Activated CD8-positive, alpha-beta T cell treated with anti-CD3 and anti-CD28 coated beads for 36 hours (primary cell): ENCODE results near the gene MBOAT2. TPM values are rescaled to one million over a fixed set of nuclear protein-coding genes. Genes with fewer than 3 reads are reported as not detected.

Source experiments
- ATAC-seq: fragments of 200-7000 bp; cut with Tn5 transposase; one replicate; pipeline ENCODE4 v1.10.0; 2021; ENCODE audit warnings: mild to moderate bottlenecking, moderate library complexity
- CTCF ChIA-PET: fragments of 350-600 bp; sonication (Branson Sonifier 250); formaldehyde crosslinking; loops from one replicate; lab custom pipeline; 2021; ENCODE audit warnings: antibody characterized with exemption; lab: Charles Lee
- POLR2A ChIA-PET: fragments of 350-600 bp; sonication (Branson Sonifier 250); formaldehyde crosslinking; loops from one replicate; lab custom pipeline; 2021; ENCODE audit warnings: antibody characterized with exemption; lab: Charles Lee
- DNase-seq: peaks from one replicate; pipeline ENCODE4 v3.0.0-alpha.2; 2020
- H3K27ac Mint-ChIP-seq: one replicate; pipeline ENCODE4 v1.8.0; 2021; ENCODE audit warnings: mild to moderate bottlenecking, mixed read lengths
- H3K27me3 Mint-ChIP-seq: one replicate; pipeline ENCODE4 v1.8.0; 2021; ENCODE audit warnings: mixed read lengths
- H3K36me3 Mint-ChIP-seq: one replicate; pipeline ENCODE4 v1.8.0; 2021; ENCODE audit warnings: low read depth, mixed read lengths
- H3K4me1 Mint-ChIP-seq: one replicate; pipeline ENCODE4 v1.8.0; 2021; ENCODE audit warnings: low read depth, mixed read lengths
- H3K4me3 Mint-ChIP-seq: one replicate; pipeline ENCODE4 v1.8.0; 2021; ENCODE audit warnings: mild to moderate bottlenecking, moderate library complexity, mixed read lengths
- H3K9me3 Mint-ChIP-seq: one replicate; pipeline ENCODE4 v1.8.0; 2021; ENCODE audit warnings: mixed read lengths
- CTCF ChIP-seq: fragments of 200-600 bp; IDR thresholded peaks from one replicate; pipeline ENCODE4 v1.8.0; 2022; ENCODE audit warnings: antibody characterized with exemption, mild to moderate bottlenecking
- intact Hi-C: fragments of 100-400 bp; cut with micrococcal nuclease; formaldehyde crosslinking; loops from one replicate; pipeline ENCODE4 v1.10.0; 2022
- total RNA-seq, 2 experiments: library from RNA; stranded (reverse); gene quantifications; one replicate each; pipeline ENCODE4 v1.2.3, GENCODE V29; 2021

MBOAT2 gene
- total RNA-seq, 2 experiments from 2014 or later: 2.9 to 3.0 TPM

- CTCF ChIA-PET: interaction anchor here (1.1 kb wide), 1 partner anchor 25 kb away, joined by 3 read pairs; no protein-coding TSS in a partner anchor
Measured at GRCh38 chr2:8848328-8849100, 155.0 kb downstream of the MBOAT2 start.

DNA sequence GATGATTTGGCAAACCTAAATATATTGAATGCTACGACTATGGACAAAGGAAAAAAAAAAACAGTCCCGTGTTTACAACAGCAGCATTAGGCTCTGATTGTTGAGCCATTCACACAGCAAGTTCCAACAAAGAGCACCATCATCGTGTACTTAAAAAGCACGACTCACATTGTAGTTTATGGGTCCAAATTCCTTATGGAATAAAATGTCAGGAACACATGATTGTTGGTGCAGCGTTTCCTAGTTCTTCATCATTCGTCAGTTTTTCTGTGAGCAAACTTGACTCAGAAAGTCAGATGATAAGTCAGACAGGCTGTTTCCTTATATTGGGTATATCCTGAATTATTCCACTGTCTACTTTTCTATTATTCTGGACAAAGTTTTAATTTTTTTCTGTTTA lies 156.1 kb downstream of the MBOAT2 start:
- Mint-ChIP-seq H3K36me3 (no peaks in the 10 kb centered on the region), H3K4me3 (no peak overlapping the region), H3K27ac (no peak overlapping the region), H3K27me3 (peaks cover 20% of the 10 kb centered on the region), H3K9me3 (no peaks in the 10 kb centered on the region), H3K4me1 (peaks cover 2% of the 10 kb centered on the region)
- DNase-seq (no peak), ATAC-seq (no peak)
- intact Hi-C loops: no loop called here
- ChIA-PET POLR2A (interaction anchor here (1.0 kb wide), 1 partner anchor 11 kb away, joined by 3 read pairs; no protein-coding TSS in a partner anchor), CTCF (interaction anchor here (1.1 kb wide), 1 partner anchor 24 kb away, joined by 3 read pairs; no protein-coding TSS in a partner anchor)
- no peak for TF ChIP-seq CTCF

More at GRCh38 chr2:8848328-8849100, 155.0 kb downstream of the MBOAT2 start:
- no peak for DNase-seq
- no peak overlapping the region for H3K27ac Mint-ChIP-seq
- intact Hi-C loops: no loop called here
- H3K4me1 Mint-ChIP-seq: peaks cover 2% of the 10 kb centered on the region
- H3K27me3 Mint-ChIP-seq: peaks cover 20% of the 10 kb centered on the region
- no peak overlapping the region for H3K4me3 Mint-ChIP-seq
- POLR2A ChIA-PET: interaction anchor here (1.2 kb wide), 1 partner anchor 12 kb away, joined by 3 read pairs; no protein-coding TSS in a partner anchor
- no peaks in the 10 kb centered on the region for H3K9me3 Mint-ChIP-seq
- ATAC-seq: no peak
- TF ChIP-seq CTCF: no peak
- no peaks in the 10 kb centered on the region for H3K36me3 Mint-ChIP-seq

- Mint-ChIP-seq H3K27ac (no peak overlapping the region), H3K27me3 (peaks cover 17% of the 10 kb centered on the region), H3K36me3 (no peaks in the 10 kb centered on the region), H3K9me3 (no peaks in the 10 kb centered on the region), H3K4me3 (no peak overlapping the region), H3K4me1 (peaks cover 3% of the 10 kb centered on the region)
- no peak for TF ChIP-seq CTCF
- ChIA-PET POLR2A (no interaction called here), CTCF (interaction anchor here (0.6 kb wide), 1 partner anchor 139 kb away, joined by 3 read pairs; no protein-coding TSS in a partner anchor)
- DNase-seq (no peak), ATAC-seq (no peak)
- intact Hi-C loops: no loop called here
Measured at GRCh38 chr2:8841932-8842331, 161.6 kb downstream of the MBOAT2 start.

GRCh38 chr2:8840475-8841091 lies 162.9 kb downstream of the MBOAT2 start:
- H3K27ac Mint-ChIP-seq: no peak overlapping the region

More at GRCh38 chr2:8840475-8841091, 162.9 kb downstream of the MBOAT2 start:
- peaks cover 8% of the 10 kb centered on the region for H3K27me3 Mint-ChIP-seq
- no peaks in the 10 kb centered on the region for H3K9me3 Mint-ChIP-seq
- DNase-seq (no peak), ATAC-seq (no peak)
- no peak overlapping the region for H3K4me3 Mint-ChIP-seq
- intact Hi-C loops: no loop called here
- ChIA-PET POLR2A (no interaction called here), CTCF (no interaction called here)
- H3K36me3 Mint-ChIP-seq: no peaks in the 10 kb centered on the region
- H3K4me1 Mint-ChIP-seq: peaks cover 9% of the 10 kb centered on the region
- TF ChIP-seq CTCF: no peak
